Measurements from ENCODE around the gene MRGPRD. TPM values are rescaled to one million over a fixed set of nuclear protein-coding genes. Genes with fewer than 3 reads are reported as not detected.
"Not testable (repeated sequence)": the region's sequence is repeated elsewhere in the genome, so short reads cannot be mapped to it uniquely, and the experiment has no call there.

Gene MRGPRD
- total RNA-seq, 1 experiment from 2014 or later: not detected

- peaks cover 37% of the 10 kb centered on the region for H3K27me3 Mint-ChIP-seq (ENCODE audit: insufficient read depth, unreplicated experiment)
- peaks cover 8% of the 10 kb centered on the region for H3K9me3 Mint-ChIP-seq (ENCODE audit: unreplicated experiment)
- POLR2A ChIA-PET: no interaction called here
- H3K4me1 Mint-ChIP-seq (ENCODE audit: insufficient read depth, unreplicated experiment): no peaks in the 10 kb centered on the region
- CTCF ChIA-PET: no interaction called here
- TF ChIP-seq CTCF (IDR thresholded peaks at IDR 0.05; ENCODE audit: unreplicated experiment): no peak
- H3K4me3 Mint-ChIP-seq (ENCODE audit: unreplicated experiment): no peak overlapping the region
- DNase-seq (ENCODE audit: unreplicated experiment): no peak
- intact Hi-C loops (cut with micrococcal nuclease): no loop called here
- no TSS peak for BruUV-seq (replicated peaks)
- no peaks in the 10 kb centered on the region for H3K36me3 Mint-ChIP-seq (ENCODE audit: insufficient read depth, unreplicated experiment)
- no peak overlapping the region for H3K27ac Mint-ChIP-seq (ENCODE audit: low read depth, unreplicated experiment)
These were observed 2.8 kb downstream of the MRGPRD start for GRCh38 chr11:68977781-68978625.

- CTCF ChIA-PET: no interaction called here
- no peak for DNase-seq (ENCODE audit: unreplicated experiment)
- BruUV-seq (replicated peaks): no TSS peak
- POLR2A ChIA-PET: no interaction called here
- TF ChIP-seq CTCF (IDR thresholded peaks at IDR 0.05; ENCODE audit: unreplicated experiment): no peak
- Mint-ChIP-seq H3K9me3 (ENCODE audit: unreplicated experiment) (no peaks in the 10 kb centered on the region), H3K27ac (ENCODE audit: low read depth, unreplicated experiment) (no peak overlapping the region), H3K27me3 (ENCODE audit: insufficient read depth, unreplicated experiment) (peaks cover 37% of the 10 kb centered on the region), H3K4me1 (ENCODE audit: insufficient read depth, unreplicated experiment) (no peaks in the 10 kb centered on the region), H3K4me3 (ENCODE audit: unreplicated experiment) (no peak overlapping the region), H3K36me3 (ENCODE audit: insufficient read depth, unreplicated experiment) (no peaks in the 10 kb centered on the region)
- intact Hi-C loops (cut with micrococcal nuclease): no loop called here
These were observed 4.2 kb downstream of the MRGPRD start for GRCh38 chr11:68976563-68976962.

GRCh38 chr11:68976095-68976494 lies 4.7 kb downstream of the MRGPRD start:
- BruUV-seq (replicated peaks): no TSS peak
- no peaks in the 10 kb centered on the region for H3K9me3 Mint-ChIP-seq (ENCODE audit: unreplicated experiment)
- DNase-seq (ENCODE audit: unreplicated experiment): no peak
- intact Hi-C loops (cut with micrococcal nuclease): no loop called here
- ChIA-PET POLR2A (no interaction called here), CTCF (interaction anchor here (0.6 kb wide), 1 partner anchor 24 kb away, joined by 3 read pairs; no protein-coding TSS in a partner anchor)
- H3K27me3 Mint-ChIP-seq (ENCODE audit: insufficient read depth, unreplicated experiment): peaks cover 38% of the 10 kb centered on the region
- no peak overlapping the region for H3K4me3 Mint-ChIP-seq (ENCODE audit: unreplicated experiment)
- no peaks in the 10 kb centered on the region for H3K4me1 Mint-ChIP-seq (ENCODE audit: insufficient read depth, unreplicated experiment)
- H3K27ac Mint-ChIP-seq (ENCODE audit: low read depth, unreplicated experiment): no peak overlapping the region
- TF ChIP-seq CTCF (IDR thresholded peaks at IDR 0.05; ENCODE audit: unreplicated experiment): no peak
- H3K36me3 Mint-ChIP-seq (ENCODE audit: insufficient read depth, unreplicated experiment): no peaks in the 10 kb centered on the region

GRCh38 chr11:68974421-68975194 lies 6.2 kb downstream of the MRGPRD start:
- DNase-seq (ENCODE audit: unreplicated experiment): peak; percentile 29
- no peak for TF ChIP-seq CTCF (IDR thresholded peaks at IDR 0.05; ENCODE audit: unreplicated experiment)
- no peaks in the 10 kb centered on the region for H3K9me3 Mint-ChIP-seq (ENCODE audit: unreplicated experiment)
- POLR2A ChIA-PET: no interaction called here
- intact Hi-C loops (cut with micrococcal nuclease): no loop called here
- CTCF ChIA-PET: interaction anchor here (1.5 kb wide), 1 partner anchor 12 kb away, joined by 3 read pairs; no protein-coding TSS in a partner anchor
- H3K4me3 Mint-ChIP-seq (ENCODE audit: unreplicated experiment): no peak overlapping the region
- no peaks in the 10 kb centered on the region for H3K36me3 Mint-ChIP-seq (ENCODE audit: insufficient read depth, unreplicated experiment)
- no TSS peak for BruUV-seq (replicated peaks)
- H3K4me1 Mint-ChIP-seq (ENCODE audit: insufficient read depth, unreplicated experiment): no peaks in the 10 kb centered on the region
- no peak overlapping the region for H3K27ac Mint-ChIP-seq (ENCODE audit: low read depth, unreplicated experiment)
- H3K27me3 Mint-ChIP-seq (ENCODE audit: insufficient read depth, unreplicated experiment): peaks cover 50% of the 10 kb centered on the region

GRCh38 chr11:68973706-68974105 lies 7.1 kb downstream of the MRGPRD start:
- POLR2A ChIA-PET; intact Hi-C loops (cut with micrococcal nuclease); H3K4me1 Mint-ChIP-seq (ENCODE audit: insufficient read depth, unreplicated experiment); BruUV-seq (replicated peaks); H3K4me3 Mint-ChIP-seq (ENCODE audit: unreplicated experiment); H3K27ac Mint-ChIP-seq (ENCODE audit: low read depth, unreplicated experiment); DNase-seq (ENCODE audit: unreplicated experiment); H3K36me3 Mint-ChIP-seq (ENCODE audit: insufficient read depth, unreplicated experiment); H3K9me3 Mint-ChIP-seq (ENCODE audit: unreplicated experiment): not testable (repeated sequence)
- H3K27me3 Mint-ChIP-seq (ENCODE audit: insufficient read depth, unreplicated experiment): peaks cover 52% of the 10 kb centered on the region
- CTCF ChIA-PET: interaction anchor here (1.5 kb wide), 1 partner anchor 11 kb away, joined by 3 read pairs; no protein-coding TSS in a partner anchor

All from MCF 10A (cell line).